Measurements from ENCODE around the gene TASP1.
"Not testable (repeated sequence)": the region's sequence is repeated elsewhere in the genome, so short reads cannot be mapped to it uniquely, and the experiment has no call there.

Gene TASP1

GRCh38 chr20:13382786-13383185 lies 255.9 kb downstream of the TASP1 start:
- Histone ChIP-seq H3K36me3 (peaks cover 10 to 48% (median 22%) of the 10 kb centered on the region in 11 experiments), H3K27ac (no peak overlapping the region)
- TF ChIP-seq Cebpa-rat (IDR thresholded peaks at IDR 0.05), result no peak

GRCh38 chr20:13380497-13381229 lies 258.1 kb downstream of the TASP1 start:
- not testable (repeated sequence) for H3K27ac ChIP-seq, H3K4me3 ChIP-seq, H3K4me1 ChIP-seq, H3K27me3 ChIP-seq, H4K20me1 ChIP-seq, H3K9ac ChIP-seq, H3K4me2 ChIP-seq
- peaks cover 0 to 36% (median 16%) of the 10 kb centered on the region in 11 experiments; a peak in 15 of 22 replicates for H3K36me3 ChIP-seq
- H3K9me3 ChIP-seq (replicated peaks in 1 of 11), result peaks cover 31 to 73% (median 47%) of the 10 kb centered on the region in 11 experiments

More at GRCh38 chr20:13382786-13383185, 255.9 kb downstream of the TASP1 start:
- no peaks in the 10 kb centered on the region for H3K27me3 ChIP-seq
- H3K9me3 ChIP-seq (replicated peaks in 1 of 11), result peaks cover 25 to 62% (median 42%) of the 10 kb centered on the region in 11 experiments
- H3K4me1 ChIP-seq, result no peaks in the 10 kb centered on the region
- no peak overlapping the region for H3K4me3 ChIP-seq
- H3K4me2 ChIP-seq, result no peak overlapping the region
- H4K20me1 ChIP-seq, result no peaks in the 10 kb centered on the region
- no peak overlapping the region for H3K9ac ChIP-seq

GRCh38 chr20:13373400-13373799 lies 265.3 kb downstream of the TASP1 start:
- Histone ChIP-seq H3K27me3 (no peaks in the 10 kb centered on the region), H3K9me3 (replicated peaks in 1 of 11) (peaks cover 7 to 23% (median 13%) of the 10 kb centered on the region in 11 experiments; a peak in 14 of 22 replicates), H3K4me2 (no peak overlapping the region), H3K4me3 (no peak overlapping the region), H3K4me1 (no peaks in the 10 kb centered on the region), H4K20me1 (no peaks in the 10 kb centered on the region), H3K27ac (no peak overlapping the region), H3K9ac (no peak overlapping the region), H3K36me3 (no peaks in the 10 kb centered on the region)
- no peak for TF ChIP-seq Cebpa-rat (IDR thresholded peaks at IDR 0.05)

- Histone ChIP-seq H3K9ac (no peak overlapping the region), H3K27me3 (no peaks in the 10 kb centered on the region), H4K20me1 (no peaks in the 10 kb centered on the region), H3K4me2 (no peak overlapping the region), H3K4me1 (no peaks in the 10 kb centered on the region), H3K9me3 (replicated peaks in 1 of 11) (no peaks in the 10 kb centered on the region), H3K27ac (no peak overlapping the region), H3K4me3 (no peak overlapping the region), H3K36me3 (no peaks in the 10 kb centered on the region)
- no peak for TF ChIP-seq Cebpa-rat (IDR thresholded peaks at IDR 0.05)
Observed at GRCh38 chr20:13364278-13365170, 274.2 kb downstream of the TASP1 start.

GRCh38 chr20:13363473-13363872 lies 275.3 kb downstream of the TASP1 start:
- Histone ChIP-seq H3K27ac (no peak overlapping the region), H4K20me1 (no peaks in the 10 kb centered on the region), H3K36me3 (no peaks in the 10 kb centered on the region), H3K4me2 (no peak overlapping the region), H3K27me3 (no peaks in the 10 kb centered on the region), H3K4me3 (no peak overlapping the region), H3K9me3 (replicated peaks in 1 of 11) (no peaks in the 10 kb centered on the region), H3K4me1 (no peaks in the 10 kb centered on the region), H3K9ac (no peak overlapping the region)
- TF ChIP-seq Cebpa-rat (IDR thresholded peaks at IDR 0.05), result no peak

- H3K4me1 ChIP-seq; H3K27ac ChIP-seq; H4K20me1 ChIP-seq; H3K4me2 ChIP-seq; H3K36me3 ChIP-seq; H3K9me3 ChIP-seq (replicated peaks in 1 of 11); H3K4me3 ChIP-seq; H3K9ac ChIP-seq; H3K27me3 ChIP-seq: not testable (repeated sequence)
Observed at GRCh38 chr20:13362165-13362564, 276.6 kb downstream of the TASP1 start.

- not testable (repeated sequence) for H3K27ac ChIP-seq; H3K4me3 ChIP-seq; H3K4me1 ChIP-seq; H3K9me3 ChIP-seq (replicated peaks in 1 of 11); H3K36me3 ChIP-seq; H3K4me2 ChIP-seq; H4K20me1 ChIP-seq; H3K27me3 ChIP-seq; H3K9ac ChIP-seq
Observed at GRCh38 chr20:13358936-13359335, 279.8 kb downstream of the TASP1 start.

GRCh38 chr20:13357782-13358181 lies 280.9 kb downstream of the TASP1 start:
- H3K4me1 ChIP-seq; H3K9ac ChIP-seq; H3K9me3 ChIP-seq (replicated peaks in 1 of 11); H3K4me2 ChIP-seq; H3K27me3 ChIP-seq; H3K36me3 ChIP-seq; H3K27ac ChIP-seq; H3K4me3 ChIP-seq; H4K20me1 ChIP-seq: not testable (repeated sequence)

GRCh38 chr20:13356591-13356990 lies 282.1 kb downstream of the TASP1 start:
- Histone ChIP-seq H3K27ac (no peak overlapping the region), H3K27me3 (no peaks in the 10 kb centered on the region), H3K36me3 (no peaks in the 10 kb centered on the region), H4K20me1 (no peaks in the 10 kb centered on the region), H3K9ac (no peak overlapping the region), H3K4me2 (no peak overlapping the region), H3K4me1 (no peaks in the 10 kb centered on the region), H3K9me3 (replicated peaks in 1 of 11) (no peaks in the 10 kb centered on the region), H3K4me3 (no peak overlapping the region)
- no peak for TF ChIP-seq Cebpa-rat (IDR thresholded peaks at IDR 0.05)
